ENCODE data around the gene PTGFRN. TPM values are rescaled to one million over a fixed set of nuclear protein-coding genes. Genes with fewer than 3 reads are reported as not detected.

PTGFRN gene
- polyA plus RNA-seq, 1 donor (not counting 4 experiments of a cell fraction or from before 2014, with no cell fraction given): 177 TPM

DNA sequence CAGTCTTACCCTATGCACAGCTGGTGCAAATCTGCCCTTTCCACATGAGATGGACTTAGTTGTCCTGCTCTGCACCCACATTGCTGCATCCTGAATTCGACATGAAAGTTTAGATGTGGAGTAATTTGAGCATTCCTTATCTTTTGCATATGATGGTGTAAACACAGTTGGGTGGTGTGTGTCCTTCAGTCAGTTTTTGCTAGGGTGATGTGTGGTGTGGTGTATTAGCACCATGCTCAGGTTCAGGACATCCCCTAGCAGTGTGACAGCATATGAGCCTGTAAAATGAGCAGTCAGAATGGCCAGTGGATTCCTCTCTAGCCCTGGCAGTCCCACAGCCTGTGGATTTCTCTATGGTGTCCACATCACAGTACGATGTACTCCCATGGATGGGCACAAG is 49.3 kb downstream of the PTGFRN start:
- no peak overlapping the region for H3K4me2 ChIP-seq (ENCODE audit: control insufficient read depth, extremely low read depth, insufficient read depth, low read depth, low read length)
- H3K4me3 ChIP-seq (ENCODE audit: control insufficient read depth in 2 of 3, extremely low read depth in 1 of 3, insufficient read depth in 2 of 3, low read depth in 1 of 3, low read length in 3 of 3): no peak overlapping the region
- H3K9me1 ChIP-seq (ENCODE audit: control insufficient read depth, extremely low read depth, insufficient read depth, low read length): no peaks in the 10 kb centered on the region
- H3K27ac ChIP-seq (ENCODE audit: control insufficient read depth, insufficient read depth, low read length): no peak overlapping the region
- no peaks in the 10 kb centered on the region for H3K9me3 ChIP-seq (ENCODE audit: control insufficient read depth, low read depth, low read length)
- dilution Hi-C loops (cut with MboI; ENCODE audit: extremely low pct_ligation_motif_present, low sequenced_read_pairs): no loop called here
- peaks cover 84% of the 10 kb centered on the region for H3K79me2 ChIP-seq (ENCODE audit: control insufficient read depth, insufficient read depth, low read length)
- no peak for TF ChIP-seq CTCF (optimal IDR thresholded peaks at IDR 0.05 in 1 of 3, IDR thresholded peaks at IDR 0.05 in 1 of 3, conservative IDR thresholded peaks at IDR 0.05 in 1 of 3; ENCODE audit: extremely low read depth in 1 of 3, insufficient read depth in 2 of 3, low read length in 3 of 3)
- no peak for TF ChIP-seq EZH2 (IDR thresholded peaks at IDR 0.05; ENCODE audit: low read length)
- DNase-seq (ENCODE audit: low read depth, low spot score): no peak
- FAIRE-seq: no peak
- no peak overlapping the region for H3K9ac ChIP-seq (ENCODE audit: control insufficient read depth, extremely low read depth, insufficient read depth, low read length)
- no peaks in the 10 kb centered on the region for H3K4me1 ChIP-seq (ENCODE audit: control insufficient read depth, extremely low read depth, insufficient read depth, low read length)
- no peaks in the 10 kb centered on the region for H4K20me1 ChIP-seq (ENCODE audit: control insufficient read depth, extremely low read depth, insufficient read depth, low read length)
- peaks cover 30 to 40% of the 10 kb centered on the region in 2 experiments for H3K36me3 ChIP-seq (ENCODE audit: control insufficient read depth in 2 of 2, extremely low read depth in 1 of 2, insufficient read depth in 2 of 2, low read length in 2 of 2)
- H2AFZ ChIP-seq (ENCODE audit: control insufficient read depth, low read length): no peak overlapping the region
- no peaks in the 10 kb centered on the region for H3K27me3 ChIP-seq (ENCODE audit: control insufficient read depth, extremely low read depth, insufficient read depth, low read length)

- DNase-seq (ENCODE audit: low read depth, low spot score) (no peak), FAIRE-seq (no peak)
- TF ChIP-seq CTCF (optimal IDR thresholded peaks at IDR 0.05 in 1 of 3, IDR thresholded peaks at IDR 0.05 in 1 of 3, conservative IDR thresholded peaks at IDR 0.05 in 1 of 3; ENCODE audit: extremely low read depth in 1 of 3, insufficient read depth in 2 of 3, low read length in 3 of 3) (no peak), EZH2 (IDR thresholded peaks at IDR 0.05; ENCODE audit: low read length) (no peak)
- Histone ChIP-seq H3K9me1 (ENCODE audit: control insufficient read depth, extremely low read depth, insufficient read depth, low read length) (no peaks in the 10 kb centered on the region), H3K4me2 (ENCODE audit: control insufficient read depth, extremely low read depth, insufficient read depth, low read depth, low read length) (no peak overlapping the region), H2AFZ (ENCODE audit: control insufficient read depth, low read length) (no peak overlapping the region), H4K20me1 (ENCODE audit: control insufficient read depth, extremely low read depth, insufficient read depth, low read length) (no peaks in the 10 kb centered on the region), H3K36me3 (ENCODE audit: control insufficient read depth in 2 of 2, extremely low read depth in 1 of 2, insufficient read depth in 2 of 2, low read length in 2 of 2) (peaks cover 35 to 38% of the 10 kb centered on the region in 2 experiments), H3K27me3 (ENCODE audit: control insufficient read depth, extremely low read depth, insufficient read depth, low read length) (no peaks in the 10 kb centered on the region), H3K79me2 (ENCODE audit: control insufficient read depth, insufficient read depth, low read length) (peaks cover 76% of the 10 kb centered on the region), H3K27ac (ENCODE audit: control insufficient read depth, insufficient read depth, low read length) (no peak overlapping the region), H3K4me1 (ENCODE audit: control insufficient read depth, extremely low read depth, insufficient read depth, low read length) (no peaks in the 10 kb centered on the region), H3K9ac (ENCODE audit: control insufficient read depth, extremely low read depth, insufficient read depth, low read length) (no peak overlapping the region), H3K4me3 (ENCODE audit: control insufficient read depth in 2 of 3, extremely low read depth in 1 of 3, insufficient read depth in 2 of 3, low read depth in 1 of 3, low read length in 3 of 3) (no peak overlapping the region), H3K9me3 (ENCODE audit: control insufficient read depth, low read depth, low read length) (no peaks in the 10 kb centered on the region)
- dilution Hi-C loops (cut with MboI; ENCODE audit: extremely low pct_ligation_motif_present, low sequenced_read_pairs): no loop called here
Measured at GRCh38 chr1:116961606-116962005, 51.9 kb downstream of the PTGFRN start.

All from keratinocyte (primary cell).